ENCODE results near the gene DDX47. TPM values are rescaled to one million over a fixed set of nuclear protein-coding genes. Genes with fewer than 3 reads are reported as not detected.

DDX47 gene
- total RNA-seq, 2 donors from 2014 or later, result 92.3 to 154 TPM

GRCh38 chr12:12803186-12803585 lies 10.0 kb upstream of the DDX47 start:
- Mint-ChIP-seq H3K36me3 (ENCODE audit: low read depth) (no peaks in the 10 kb centered on the region), H3K27me3 (ENCODE audit: insufficient read depth) (no peaks in the 10 kb centered on the region), H3K9me3 (no peaks in the 10 kb centered on the region), H3K27ac (no peak overlapping the region), H3K4me1 (peaks cover 48% of the 10 kb centered on the region), H3K4me3 (no peak overlapping the region)
- Histone ChIP-seq H3K27ac (ENCODE audit: low read depth, low read length) (no peak overlapping the region), H3K9ac (ENCODE audit: extremely low read depth, low read length, poor library complexity, severe bottlenecking) (no peak overlapping the region), H3K4me1 (ENCODE audit: control insufficient read depth, insufficient read depth, low read length) (peaks cover 3% of the 10 kb centered on the region), H3K36me3 (ENCODE audit: control insufficient read depth, insufficient read depth, low read length) (no peaks in the 10 kb centered on the region), H3K4me3 (ENCODE audit: low read length) (no peak overlapping the region), H3K27me3 (ENCODE audit: control insufficient read depth, insufficient read depth, low read length, poor library complexity, severe bottlenecking) (no peaks in the 10 kb centered on the region), H3K9me3 (ENCODE audit: control insufficient read depth, low read length) (peaks cover 13% of the 10 kb centered on the region)
- peak; percentile 63 for DNase-seq
- TF ChIP-seq CTCF (conservative IDR thresholded peaks at IDR 0.05), result no peak
- WGBS, 2 experiments (ENCODE audit: insufficient coverage in 1 of 2, insufficient read length in 1 of 2), result 92 to 100% methylated on average over 2 of the region's 2 CpGs

GRCh38 chr12:12804011-12804410 lies 9.1 kb upstream of the DDX47 start:
- Histone ChIP-seq H3K9me3 (ENCODE audit: control insufficient read depth, low read length) (peaks cover 5% of the 10 kb centered on the region), H3K4me1 (ENCODE audit: control insufficient read depth, insufficient read depth, low read length) (peaks cover 3% of the 10 kb centered on the region), H3K9ac (ENCODE audit: extremely low read depth, low read length, poor library complexity, severe bottlenecking) (no peak overlapping the region), H3K4me3 (ENCODE audit: low read length) (no peak overlapping the region), H3K36me3 (ENCODE audit: control insufficient read depth, insufficient read depth, low read length) (no peaks in the 10 kb centered on the region), H3K27ac (ENCODE audit: low read depth, low read length) (no peak overlapping the region), H3K27me3 (ENCODE audit: control insufficient read depth, insufficient read depth, low read length, poor library complexity, severe bottlenecking) (no peaks in the 10 kb centered on the region)
- Mint-ChIP-seq H3K27me3 (ENCODE audit: insufficient read depth) (no peaks in the 10 kb centered on the region), H3K4me1 (peaks cover 48% of the 10 kb centered on the region), H3K9me3 (no peaks in the 10 kb centered on the region), H3K36me3 (ENCODE audit: low read depth) (no peaks in the 10 kb centered on the region), H3K4me3 (no peak overlapping the region), H3K27ac (no peak overlapping the region)
- 90 to 95% methylated on average over 4 to 6 of the region's 6 CpGs for WGBS, 2 experiments (ENCODE audit: insufficient coverage in 1 of 2, insufficient read length in 1 of 2)
- TF ChIP-seq CTCF (conservative IDR thresholded peaks at IDR 0.05), result no peak
- no peak for DNase-seq

- Histone ChIP-seq H3K9ac (ENCODE audit: extremely low read depth, low read length, poor library complexity, severe bottlenecking) (no peak overlapping the region), H3K4me3 (ENCODE audit: low read length) (no peak overlapping the region), H3K27me3 (ENCODE audit: control insufficient read depth, insufficient read depth, low read length, poor library complexity, severe bottlenecking) (no peaks in the 10 kb centered on the region), H3K4me1 (ENCODE audit: control insufficient read depth, insufficient read depth, low read length) (peaks cover 3% of the 10 kb centered on the region), H3K36me3 (ENCODE audit: control insufficient read depth, insufficient read depth, low read length) (no peaks in the 10 kb centered on the region), H3K9me3 (ENCODE audit: control insufficient read depth, low read length) (peaks cover 5% of the 10 kb centered on the region), H3K27ac (ENCODE audit: low read depth, low read length) (no peak overlapping the region)
- no peak overlapping the region for H3K4me3 Mint-ChIP-seq
- TF ChIP-seq CTCF (conservative IDR thresholded peaks at IDR 0.05), result no peak
- H3K4me1 Mint-ChIP-seq, result peaks cover 44% of the 10 kb centered on the region
- no peaks in the 10 kb centered on the region for H3K36me3 Mint-ChIP-seq (ENCODE audit: low read depth)
- WGBS, 2 experiments (ENCODE audit: insufficient coverage in 1 of 2, insufficient read length in 1 of 2), result 76 to 78% methylated on average over 3 to 6 of the region's 6 CpGs
- no peak overlapping the region for H3K27ac Mint-ChIP-seq
- H3K27me3 Mint-ChIP-seq (ENCODE audit: insufficient read depth), result no peaks in the 10 kb centered on the region
- H3K9me3 Mint-ChIP-seq, result no peaks in the 10 kb centered on the region
- DNase-seq, result no peak
Observed at GRCh38 chr12:12804432-12804886, 8.7 kb upstream of the DDX47 start.

All from endodermal cell (in vitro differentiated cells).